NCI-H2107 treated with DMSO at 0.1 percent for 48 hours (cell line): ENCODE results near the gene LRATD1.

ENCODE experiments used
- DNase-seq: peaks from one replicate; lab custom pipeline; 2025; ENCODE audit not compliant: unreplicated experiment; lab: John Stamatoyannopoulos, UW

The LRATD1 gene

GRCh38 chr2:14633461-14634181, 1.1 kb downstream of the LRATD1 start:
- DNase-seq: no peak

- no peak for DNase-seq
Measured at GRCh38 chr2:14634182-14634488, 1.6 kb downstream of the LRATD1 start.

- peak; percentile 68 for DNase-seq
Measured at GRCh38 chr2:14634489-14635390, 2.2 kb downstream of the LRATD1 start.

GRCh38 chr2:14635391-14635871, 2.9 kb downstream of the LRATD1 start:
- DNase-seq: peak; percentile 80

- no peak for DNase-seq
Measured at GRCh38 chr2:14638488-14638887, 6.0 kb downstream of the LRATD1 start.

GRCh38 chr2:14641116-14641515, 8.6 kb downstream of the LRATD1 start:
- no peak for DNase-seq

GRCh38 chr2:14642499-14642898, 10.0 kb downstream of the LRATD1 start:
- no peak for DNase-seq

GRCh38 chr2:14647714-14648113, 15.2 kb downstream of the LRATD1 start:
- DNase-seq: no peak

- DNase-seq: no peak
Measured at GRCh38 chr2:14650066-14650465, 17.5 kb downstream of the LRATD1 start.

GRCh38 chr2:14654835-14655282, 22.3 kb downstream of the LRATD1 start:
- no peak for DNase-seq

- no peak for DNase-seq
Measured at GRCh38 chr2:14656146-14656545, 23.6 kb downstream of the LRATD1 start.

- no peak for DNase-seq
Measured at GRCh38 chr2:14661163-14661562, 28.6 kb downstream of the LRATD1 start.

GRCh38 chr2:14673351-14673875, 40.9 kb downstream of the LRATD1 start:
- DNase-seq: no peak

- DNase-seq: no peak
Measured at GRCh38 chr2:14675489-14675888, 43.0 kb downstream of the LRATD1 start.

- DNase-seq: no peak
Measured at GRCh38 chr2:14676371-14676770, 43.9 kb downstream of the LRATD1 start.

- DNase-seq: no peak
Measured at GRCh38 chr2:14677039-14677438, 44.5 kb downstream of the LRATD1 start.

GRCh38 chr2:14678761-14679160, 46.2 kb downstream of the LRATD1 start:
- DNase-seq: no peak

- no peak for DNase-seq
Measured at GRCh38 chr2:14681608-14682007, 49.1 kb downstream of the LRATD1 start.
